Choroid plexus epithelial cell (primary cell): ENCODE results near the gene DNAJA4.

Experiments
- DNase-seq: peaks from one replicate; pipeline ENCODE4 v3.0.0-alpha.2; 2010; ENCODE audit warnings: low read depth
- H3K4me3 ChIP-seq: 2 replicates; pipeline ENCODE4 v1.5.1; 2011; ENCODE audit warnings: low read depth, mild to moderate bottlenecking, control low read depth, low read length, moderate library complexity
- TF ChIP-seq, protein P1 (sequence below): conservative IDR thresholded peaks from 2 replicates; pipeline ENCODE4 v1.5.1; 2011; ENCODE audit warnings: low read depth, mild to moderate bottlenecking, control low read depth, inconsistent platforms, low read length, moderate library complexity

The DNAJA4 gene

DNA sequence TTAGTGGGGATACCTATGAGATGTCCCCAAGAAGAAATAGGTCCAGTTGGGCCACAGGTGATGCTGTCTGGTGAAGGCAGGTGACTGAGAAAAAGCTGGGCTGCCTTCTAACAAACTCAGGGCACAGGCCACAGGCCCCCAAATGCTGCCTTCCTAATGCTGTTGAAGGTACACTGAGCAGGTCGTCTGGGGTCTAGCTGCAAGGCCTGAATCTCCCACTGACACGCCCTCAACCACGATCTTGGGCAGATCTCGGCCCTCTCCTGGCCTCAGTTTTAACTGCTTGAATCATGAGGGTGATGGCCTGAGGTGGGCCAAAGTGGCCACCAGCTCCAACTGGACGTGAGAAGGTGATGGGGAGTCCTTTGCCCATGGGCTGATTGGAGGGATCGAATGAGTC is 27.9 kb upstream of the DNAJA4 start:
- no peak overlapping the region for H3K4me3 ChIP-seq
- TF ChIP-seq, protein P1, sequence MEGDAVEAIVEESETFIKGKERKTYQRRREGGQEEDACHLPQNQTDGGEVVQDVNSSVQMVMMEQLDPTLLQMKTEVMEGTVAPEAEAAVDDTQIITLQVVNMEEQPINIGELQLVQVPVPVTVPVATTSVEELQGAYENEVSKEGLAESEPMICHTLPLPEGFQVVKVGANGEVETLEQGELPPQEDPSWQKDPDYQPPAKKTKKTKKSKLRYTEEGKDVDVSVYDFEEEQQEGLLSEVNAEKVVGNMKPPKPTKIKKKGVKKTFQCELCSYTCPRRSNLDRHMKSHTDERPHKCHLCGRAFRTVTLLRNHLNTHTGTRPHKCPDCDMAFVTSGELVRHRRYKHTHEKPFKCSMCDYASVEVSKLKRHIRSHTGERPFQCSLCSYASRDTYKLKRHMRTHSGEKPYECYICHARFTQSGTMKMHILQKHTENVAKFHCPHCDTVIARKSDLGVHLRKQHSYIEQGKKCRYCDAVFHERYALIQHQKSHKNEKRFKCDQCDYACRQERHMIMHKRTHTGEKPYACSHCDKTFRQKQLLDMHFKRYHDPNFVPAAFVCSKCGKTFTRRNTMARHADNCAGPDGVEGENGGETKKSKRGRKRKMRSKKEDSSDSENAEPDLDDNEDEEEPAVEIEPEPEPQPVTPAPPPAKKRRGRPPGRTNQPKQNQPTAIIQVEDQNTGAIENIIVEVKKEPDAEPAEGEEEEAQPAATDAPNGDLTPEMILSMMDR = no peak
- DNase-seq = no peak

DNA sequence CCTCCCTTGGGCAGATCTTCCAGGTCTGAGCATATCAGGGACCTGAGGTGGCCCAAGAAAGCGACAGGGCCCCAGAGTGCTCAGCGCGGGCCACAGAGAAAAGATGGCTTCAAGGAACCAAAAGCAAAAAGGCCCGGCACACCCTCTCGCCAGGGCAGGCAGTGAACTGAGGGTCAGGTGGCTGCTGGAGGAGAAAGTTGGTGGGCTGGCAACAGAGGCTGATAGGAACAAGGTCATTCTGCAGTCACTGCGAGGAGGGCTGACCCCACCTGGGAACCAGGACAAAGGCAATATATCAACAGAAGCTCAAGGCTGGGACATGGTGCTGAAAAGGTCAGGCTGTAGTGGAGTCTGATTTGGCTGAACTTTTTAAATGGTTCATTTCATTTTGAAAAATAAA is 27.2 kb upstream of the DNAJA4 start:
- TF ChIP-seq, protein P1 = no peak
- no peak overlapping the region for H3K4me3 ChIP-seq
- DNase-seq = no peak

DNA sequence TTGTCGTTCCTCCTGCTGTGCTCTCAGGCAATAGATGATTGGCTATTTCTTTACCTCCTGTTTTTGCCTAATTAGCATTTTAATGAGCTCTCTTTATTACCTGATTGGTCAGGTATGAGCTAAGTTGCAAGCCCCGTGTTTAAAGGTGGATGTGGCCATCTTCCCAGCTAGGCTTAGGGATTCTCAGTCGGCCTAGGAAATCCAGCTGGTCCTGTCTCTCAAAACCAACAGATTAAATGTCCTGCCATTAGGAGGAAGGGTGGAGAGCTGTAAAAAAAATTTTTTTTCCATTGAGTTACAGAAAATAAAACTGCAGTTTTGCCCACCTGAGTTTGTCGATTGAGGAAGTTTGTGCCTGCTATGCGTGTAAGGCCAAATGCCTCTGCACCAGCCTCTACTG is 24.6 kb upstream of the DNAJA4 start:
- DNase-seq = no peak
- TF ChIP-seq, protein P1 = no peak
- H3K4me3 ChIP-seq = no peak overlapping the region

DNA sequence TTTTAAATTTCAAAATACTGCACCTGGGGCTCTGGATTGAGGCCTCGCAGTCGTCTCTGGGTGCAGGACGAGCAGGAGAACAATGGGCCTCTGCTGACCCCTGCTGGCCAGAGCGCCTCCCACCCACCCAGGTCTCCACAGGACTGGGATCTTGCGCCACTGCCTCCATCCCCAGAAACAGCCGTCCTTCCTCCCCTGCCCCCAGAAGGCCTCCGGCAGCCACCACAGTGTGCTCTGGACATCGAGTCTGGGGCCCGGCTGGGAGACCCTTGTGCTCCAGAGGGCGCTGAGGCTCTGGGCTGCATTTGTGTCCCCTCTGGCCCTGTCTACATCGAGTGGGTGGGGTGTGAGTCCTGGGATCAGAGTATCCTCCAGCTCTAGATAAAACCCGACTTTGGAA is 23.3 kb upstream of the DNAJA4 start:
- H3K4me3 ChIP-seq = no peak overlapping the region
- TF ChIP-seq, protein P1 = peak; percentile 92
- DNase-seq = peak; percentile 85

DNA sequence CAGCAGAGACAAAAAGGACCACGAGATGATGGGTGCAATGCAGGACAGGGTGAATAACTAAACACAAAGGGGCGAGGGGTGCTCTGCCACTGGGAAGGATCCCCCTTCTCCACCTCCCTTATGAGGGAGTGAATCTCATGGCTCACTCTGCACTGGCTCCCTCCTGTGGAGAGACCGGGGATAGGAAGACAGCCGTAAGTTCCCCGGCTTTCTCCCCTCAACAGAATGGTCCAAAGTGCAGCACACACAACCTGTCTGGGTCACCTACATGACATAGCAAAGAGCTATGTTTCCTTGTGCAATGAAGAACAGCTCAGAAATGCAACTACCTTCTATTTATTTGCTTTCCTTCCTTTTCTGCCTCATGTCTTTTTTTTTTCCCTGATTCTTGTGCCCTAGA is 22.2 kb upstream of the DNAJA4 start:
- H3K4me3 ChIP-seq = no peak overlapping the region
- TF ChIP-seq, protein P1 = peak; percentile 59
- peak; percentile 14 for DNase-seq

DNA sequence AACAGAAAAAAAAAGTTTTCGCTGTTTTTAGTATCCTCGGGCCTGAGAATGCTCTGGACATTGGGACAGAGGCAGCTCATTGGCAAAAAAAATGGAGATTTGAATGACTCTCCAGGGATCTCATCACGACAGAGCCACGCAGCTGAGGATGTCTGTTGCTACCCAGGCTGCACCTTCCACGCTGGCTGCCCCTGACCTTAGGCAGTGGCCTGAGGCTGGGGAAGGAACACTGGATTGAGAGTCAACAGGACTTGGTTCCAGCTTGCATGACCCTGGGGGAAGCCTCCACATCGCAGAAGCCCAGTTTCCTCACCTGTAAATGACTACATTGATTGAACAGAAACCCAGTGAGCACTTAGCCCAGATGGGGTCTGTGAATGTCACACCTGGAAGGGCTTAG is 21.3 kb upstream of the DNAJA4 start:
- no peak overlapping the region for H3K4me3 ChIP-seq
- TF ChIP-seq, protein P1 = no peak
- DNase-seq = no peak

DNA sequence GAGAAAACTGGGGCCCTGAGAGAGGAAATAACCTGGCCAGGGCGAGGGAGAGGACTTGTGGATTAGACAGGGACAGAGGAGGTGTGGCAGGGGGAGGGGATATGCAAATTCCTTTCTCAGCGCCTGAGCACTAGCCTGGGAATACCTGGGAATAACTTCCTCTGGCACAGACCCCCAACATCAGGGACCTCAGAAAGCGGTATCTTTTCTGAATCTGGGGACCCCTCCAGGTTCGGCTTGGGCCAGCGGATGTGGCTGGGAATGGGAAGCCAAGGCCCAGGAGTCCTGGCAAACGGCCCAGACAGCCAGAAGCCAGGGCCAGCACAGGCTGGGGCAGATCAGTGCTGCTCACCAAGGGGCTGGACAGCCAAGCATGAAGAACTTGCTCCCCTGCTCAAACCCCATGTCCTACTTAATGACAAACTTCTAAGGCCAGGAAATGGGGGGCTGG is 20.8 kb upstream of the DNAJA4 start:
- TF ChIP-seq, protein P1 = no peak
- DNase-seq = peak; percentile 68
- no peak overlapping the region for H3K4me3 ChIP-seq
